Hepatocyte (in vitro differentiated cells): ENCODE results near the gene ANKRD55. TPM values are rescaled to one million over a fixed set of nuclear protein-coding genes. Genes with fewer than 3 reads are reported as not detected.

Source experiments
- DNase-seq: peaks from one replicate; pipeline ENCODE4 v3.0.0-alpha.2; 2016; ENCODE audit warnings: low spot score
- H2AFZ ChIP-seq: fragments of 200-600 bp; sonication (generic); 2 replicates; pipeline ENCODE4 v1.6.0; 2016; ENCODE audit warnings: antibody characterized with exemption, mild to moderate bottlenecking
- H3K27ac ChIP-seq: fragments of 200-600 bp; sonication (generic); 2 replicates; pipeline ENCODE4 v1.5.1; 2016; ENCODE audit warnings: mild to moderate bottlenecking
- H3K27me3 ChIP-seq: fragments of 200-600 bp; sonication (generic); 2 replicates; pipeline ENCODE4 v1.6.1; 2016
- H3K36me3 ChIP-seq: fragments of 200-600 bp; sonication (generic); replicated peaks from 2 replicates; pipeline ENCODE4 v1.5.1; 2016; ENCODE audit warnings: low read depth; ENCODE audit not compliant: insufficient read depth
- H3K4me1 ChIP-seq: fragments of 200-600 bp; sonication (generic); 2 replicates; pipeline ENCODE4 v1.5.1; 2016; ENCODE audit warnings: mild to moderate bottlenecking, moderate library complexity; ENCODE audit not compliant: insufficient read depth
- H3K4me2 ChIP-seq: fragments of 200-600 bp; sonication (generic); 2 replicates; pipeline ENCODE4 v1.6.0; 2016
- H3K4me3 ChIP-seq: fragments of 200-600 bp; sonication (generic); 2 replicates; pipeline ENCODE4 v1.5.1; 2016; ENCODE audit warnings: mild to moderate bottlenecking
- H3K79me2 ChIP-seq: fragments of 200-600 bp; sonication (generic); 2 replicates; pipeline ENCODE4 v1.6.0; 2017; ENCODE audit warnings: mild to moderate bottlenecking
- H3K9me2 ChIP-seq: fragments of 200-600 bp; sonication (generic); replicated peaks from 2 replicates; pipeline ENCODE4 v1.6.0; 2017; ENCODE audit warnings: mild to moderate bottlenecking; ENCODE audit not compliant: insufficient read depth
- H3K9me3 ChIP-seq: fragments of 200-600 bp; sonication (generic); 2 replicates; pipeline ENCODE4 v1.5.1; 2016; ENCODE audit warnings: low read depth, mild to moderate bottlenecking
- H4K20me1 ChIP-seq: fragments of 200-600 bp; sonication (generic); 2 replicates; pipeline ENCODE4 v1.6.0; 2016; ENCODE audit warnings: mild to moderate bottlenecking; ENCODE audit not compliant: insufficient read depth, poor library complexity, severe bottlenecking
- EZH2 ChIP-seq: fragments of 200-600 bp; sonication (generic); IDR thresholded peaks from 2 replicates; pipeline ENCODE4 v1.6.1; 2016; ENCODE audit warnings: antibody characterized with exemption, mild to moderate bottlenecking, borderline replicate concordance
- EZH2phosphoT487 ChIP-seq: fragments of 200-600 bp; sonication (generic); IDR thresholded peaks from one replicate; pipeline ENCODE4 v1.6.1; 2018; ENCODE audit warnings: antibody characterized with exemption, mild to moderate bottlenecking, low read depth, moderate library complexity; ENCODE audit not compliant: unreplicated experiment, severe bottlenecking
- WGBS: methylation state at CpG from one replicate; pipeline ENCODE4 v1.1.6; 2016; ENCODE audit warnings: low lambda C conversion rate; ENCODE audit errors: missing lambda C conversion rate; 5-methylcytosine and 5-hydroxymethylcytosine counted together
- polyA plus RNA-seq: library from polyadenylated mRNA; unstranded; fragments of >200 nt; fragmentation: Nextera tagmentation; extraction: Ambion mirVana; gene quantifications from 2 replicates; pipeline ENCODE4 v1.2.1, GENCODE V29; 2016
- total RNA-seq: library from RNA; depleted of rRNA; stranded (reverse); fragments of >200 nt; gene quantifications from 2 replicates; pipeline ENCODE4 v1.2.3, GENCODE V29; 2014
- TF ChIP-seq, protein P1 (sequence below): fragments of 200-600 bp; sonication (generic); IDR thresholded peaks from 2 replicates; pipeline ENCODE4 v1.5.1; 2016; ENCODE audit warnings: antibody characterized with exemption, mild to moderate bottlenecking; ENCODE audit not compliant: poor library complexity

ANKRD55 gene
- total and polyA plus RNA-seq, 2 experiments from 2014 or later, result 0.20 to 0.31 TPM

DNA sequence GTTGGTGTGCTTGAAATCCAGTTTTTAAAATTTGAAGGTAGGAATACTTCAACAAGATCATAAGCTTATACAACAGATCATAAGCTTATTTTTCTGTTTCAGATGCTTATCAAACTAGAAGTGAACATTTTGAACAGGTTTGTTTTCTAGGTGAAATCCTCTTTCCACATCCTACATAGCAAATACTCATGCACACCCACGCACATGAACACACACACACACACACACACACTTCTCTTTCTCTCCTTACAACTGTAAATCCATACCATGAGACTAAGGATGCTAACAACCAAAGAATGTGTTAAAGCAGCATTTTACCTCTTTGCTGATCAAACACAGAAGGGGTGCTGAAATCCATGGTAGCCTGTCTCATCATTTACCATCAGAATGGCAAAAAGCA, 592 bp downstream of the ANKRD55 start:
- 93% methylated on average over 1 of the region's 1 CpG for WGBS
- H3K4me1 ChIP-seq, result no peaks in the 10 kb centered on the region
- H4K20me1 ChIP-seq, result no peaks in the 10 kb centered on the region
- H3K4me3 ChIP-seq, result no peak overlapping the region
- no peak for DNase-seq
- no peaks in the 10 kb centered on the region for H3K9me3 ChIP-seq
- H3K9me2 ChIP-seq, result no peaks in the 10 kb centered on the region
- H3K27me3 ChIP-seq, result no peaks in the 10 kb centered on the region
- no peak overlapping the region for H2AFZ ChIP-seq
- H3K27ac ChIP-seq, result no peak overlapping the region
- no peaks in the 10 kb centered on the region for H3K79me2 ChIP-seq
- H3K4me2 ChIP-seq, result no peak overlapping the region
- TF ChIP-seq, protein P1, sequence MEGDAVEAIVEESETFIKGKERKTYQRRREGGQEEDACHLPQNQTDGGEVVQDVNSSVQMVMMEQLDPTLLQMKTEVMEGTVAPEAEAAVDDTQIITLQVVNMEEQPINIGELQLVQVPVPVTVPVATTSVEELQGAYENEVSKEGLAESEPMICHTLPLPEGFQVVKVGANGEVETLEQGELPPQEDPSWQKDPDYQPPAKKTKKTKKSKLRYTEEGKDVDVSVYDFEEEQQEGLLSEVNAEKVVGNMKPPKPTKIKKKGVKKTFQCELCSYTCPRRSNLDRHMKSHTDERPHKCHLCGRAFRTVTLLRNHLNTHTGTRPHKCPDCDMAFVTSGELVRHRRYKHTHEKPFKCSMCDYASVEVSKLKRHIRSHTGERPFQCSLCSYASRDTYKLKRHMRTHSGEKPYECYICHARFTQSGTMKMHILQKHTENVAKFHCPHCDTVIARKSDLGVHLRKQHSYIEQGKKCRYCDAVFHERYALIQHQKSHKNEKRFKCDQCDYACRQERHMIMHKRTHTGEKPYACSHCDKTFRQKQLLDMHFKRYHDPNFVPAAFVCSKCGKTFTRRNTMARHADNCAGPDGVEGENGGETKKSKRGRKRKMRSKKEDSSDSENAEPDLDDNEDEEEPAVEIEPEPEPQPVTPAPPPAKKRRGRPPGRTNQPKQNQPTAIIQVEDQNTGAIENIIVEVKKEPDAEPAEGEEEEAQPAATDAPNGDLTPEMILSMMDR, result no peak
- TF ChIP-seq EZH2phosphoT487 (no peak), EZH2 (no peak)
- H3K36me3 ChIP-seq, result no peaks in the 10 kb centered on the region

DNA sequence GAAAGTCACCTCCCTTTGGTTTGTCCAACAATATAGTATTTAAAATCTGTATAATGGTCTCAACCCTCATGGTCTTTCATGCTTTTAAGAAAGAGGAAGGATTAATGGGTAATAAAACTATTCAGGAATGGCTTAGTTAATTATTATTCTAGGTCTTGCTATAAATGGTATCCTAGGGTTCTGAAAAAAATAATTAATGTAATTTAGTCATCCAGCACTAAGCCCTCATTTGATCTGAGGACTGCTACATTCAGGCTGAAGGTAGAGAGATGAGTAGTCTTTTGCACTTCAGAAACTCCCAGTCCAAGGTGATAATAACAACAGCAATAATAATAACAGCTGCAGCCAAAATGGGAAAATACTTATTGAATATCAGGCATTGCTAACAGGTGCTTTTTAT, 2.6 kb downstream of the ANKRD55 start:
- H3K79me2 ChIP-seq, result no peaks in the 10 kb centered on the region
- no peaks in the 10 kb centered on the region for H3K4me1 ChIP-seq
- DNase-seq, result no peak
- no peak overlapping the region for H3K4me2 ChIP-seq
- no peaks in the 10 kb centered on the region for H3K36me3 ChIP-seq
- H3K4me3 ChIP-seq, result no peak overlapping the region
- H3K27ac ChIP-seq, result no peak overlapping the region
- no peaks in the 10 kb centered on the region for H4K20me1 ChIP-seq
- H2AFZ ChIP-seq, result no peak overlapping the region
- TF ChIP-seq EZH2phosphoT487 (no peak), EZH2 (no peak)
- TF ChIP-seq, protein P1, result no peak
- no peaks in the 10 kb centered on the region for H3K9me3 ChIP-seq
- H3K27me3 ChIP-seq, result no peaks in the 10 kb centered on the region
- no peaks in the 10 kb centered on the region for H3K9me2 ChIP-seq

DNA sequence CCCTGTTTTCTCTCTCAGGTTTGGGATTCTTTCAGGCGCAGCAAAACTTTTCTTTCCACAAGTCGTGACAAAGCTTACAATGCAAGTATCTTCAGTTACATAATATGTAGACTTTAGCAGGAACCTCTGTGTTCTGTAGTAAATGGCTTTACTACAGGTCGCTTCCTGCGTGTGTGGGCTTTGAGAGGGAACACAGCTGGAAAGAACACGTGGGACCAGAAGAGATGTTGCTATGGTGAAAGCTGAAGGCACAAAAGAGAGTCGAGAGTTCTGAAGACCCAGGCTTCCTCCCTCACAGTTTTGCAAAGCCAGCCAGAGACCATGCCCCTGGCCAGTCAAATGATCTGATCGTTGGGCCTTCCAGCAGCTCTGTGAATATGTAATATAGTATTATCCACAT, 4.0 kb downstream of the ANKRD55 start:
- no peak overlapping the region for H3K4me2 ChIP-seq
- no peak overlapping the region for H3K4me3 ChIP-seq
- H3K27ac ChIP-seq, result no peak overlapping the region
- TF ChIP-seq EZH2phosphoT487 (no peak), EZH2 (no peak)
- TF ChIP-seq, protein P1, result no peak
- no peaks in the 10 kb centered on the region for H3K9me3 ChIP-seq
- no peaks in the 10 kb centered on the region for H3K4me1 ChIP-seq
- H4K20me1 ChIP-seq, result no peaks in the 10 kb centered on the region
- no peaks in the 10 kb centered on the region for H3K36me3 ChIP-seq
- no peaks in the 10 kb centered on the region for H3K9me2 ChIP-seq
- H3K79me2 ChIP-seq, result no peaks in the 10 kb centered on the region
- WGBS, result 76% methylated on average over 7 of the region's 7 CpGs
- no peak for DNase-seq
- no peak overlapping the region for H2AFZ ChIP-seq
- H3K27me3 ChIP-seq, result no peaks in the 10 kb centered on the region

DNA sequence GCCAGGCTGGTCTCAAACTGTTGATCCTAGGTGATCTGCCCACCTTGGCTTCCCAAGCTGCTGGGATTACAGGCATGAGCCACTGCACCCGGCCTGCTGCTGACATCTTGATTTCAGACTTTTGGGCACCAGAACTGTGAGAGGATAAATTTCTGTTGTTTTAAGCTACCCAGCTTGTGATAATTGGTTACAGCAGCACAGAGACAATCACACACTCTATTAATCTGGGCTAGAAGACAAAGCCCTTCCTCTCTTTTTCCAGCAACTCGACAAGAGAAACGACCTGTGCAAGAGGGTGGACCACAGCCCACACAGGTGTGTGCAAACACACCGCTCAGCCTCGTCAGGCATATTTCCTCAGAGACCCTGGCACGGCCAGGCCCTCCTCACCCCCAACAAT, 4.5 kb downstream of the ANKRD55 start:
- Histone ChIP-seq H3K36me3 (no peaks in the 10 kb centered on the region), H3K27ac (no peak overlapping the region), H2AFZ (no peak overlapping the region), H3K27me3 (no peaks in the 10 kb centered on the region), H3K9me2 (no peaks in the 10 kb centered on the region), H3K4me2 (no peak overlapping the region), H3K4me3 (no peak overlapping the region), H3K79me2 (no peaks in the 10 kb centered on the region), H4K20me1 (no peaks in the 10 kb centered on the region), H3K9me3 (no peaks in the 10 kb centered on the region), H3K4me1 (no peaks in the 10 kb centered on the region)
- TF ChIP-seq EZH2phosphoT487 (no peak), EZH2 (no peak)
- TF ChIP-seq, protein P1, result no peak
- no peak for DNase-seq
- WGBS, result 82% methylated on average over 6 of the region's 6 CpGs
